ENCODE data around the gene HS1BP3.

Gene HS1BP3

DNA sequence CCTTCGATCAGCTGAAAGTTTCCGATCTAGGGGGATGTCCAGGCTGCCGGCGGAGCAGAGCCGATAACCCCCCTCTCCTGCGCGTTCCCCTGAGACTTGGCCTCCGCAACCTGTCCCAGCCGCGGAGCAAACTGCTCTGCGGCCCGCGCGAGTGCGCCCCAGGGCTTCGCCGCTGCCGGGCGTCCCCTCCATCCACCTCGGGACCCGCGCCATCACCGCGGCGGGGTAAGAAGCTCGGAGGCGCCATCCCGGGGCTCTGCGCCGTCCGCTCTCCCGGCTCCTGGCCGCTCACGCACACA, 15.1 kb upstream of the HS1BP3 start:
- Histone ChIP-seq H3K36me3 (ENCODE audit: control insufficient read depth, insufficient read depth, low read length) (no peaks in the 10 kb centered on the region), H3K4me3 (ENCODE audit: low read depth, low read length) (peak overlapping the region; percentile 72), H3K9me3 (ENCODE audit: control insufficient read depth, insufficient read depth, low read length) (no peaks in the 10 kb centered on the region), H3K27me3 (ENCODE audit: control insufficient read depth, insufficient read depth, low read length) (peaks cover 77% of the 10 kb centered on the region), H3K9ac (ENCODE audit: low read depth, low read length) (peak overlapping the region; percentile 65), H3K4me1 (ENCODE audit: control insufficient read depth, insufficient read depth, low read length) (peaks cover 3% of the 10 kb centered on the region)

DNA sequence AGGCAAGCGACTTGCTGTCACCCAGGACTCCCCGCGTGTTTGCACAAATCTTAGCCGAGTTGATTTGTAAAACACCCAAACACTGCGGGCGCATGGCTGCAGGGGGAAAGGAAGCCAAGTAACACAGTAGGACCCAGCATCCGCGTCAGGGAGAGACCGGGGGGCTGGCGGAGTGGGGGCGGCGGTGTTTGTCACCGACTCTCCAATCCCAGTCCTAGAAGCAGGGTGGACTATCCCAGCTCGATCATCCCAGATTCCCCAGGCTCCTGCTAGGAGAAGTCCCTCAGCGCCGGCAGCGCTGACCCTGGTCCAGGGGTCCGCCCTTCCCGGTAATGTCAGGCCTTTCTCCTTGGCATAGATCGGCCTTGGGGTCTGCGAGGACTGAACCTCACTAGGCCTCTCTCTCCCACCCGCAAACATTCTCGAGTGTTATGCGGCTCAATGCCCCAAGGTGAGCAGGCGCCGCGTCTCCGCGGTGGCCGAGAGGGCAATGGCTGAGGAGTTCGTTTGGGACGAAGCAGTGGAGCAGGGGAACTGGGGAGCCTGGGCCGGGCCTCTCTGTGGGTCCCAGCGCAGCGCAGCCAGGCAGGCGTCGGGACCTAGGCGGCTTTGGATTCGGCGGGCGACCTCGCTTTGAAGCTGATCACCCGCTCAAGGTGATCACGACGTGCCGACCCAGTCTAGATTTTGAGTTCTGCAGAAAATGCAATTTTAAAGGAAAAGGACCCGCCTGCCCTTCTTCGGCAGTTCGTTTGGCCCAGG, 14.5 kb upstream of the HS1BP3 start:
- H3K36me3 ChIP-seq (ENCODE audit: control insufficient read depth, insufficient read depth, low read length), result no peaks in the 10 kb centered on the region
- H3K9me3 ChIP-seq (ENCODE audit: control insufficient read depth, insufficient read depth, low read length), result no peaks in the 10 kb centered on the region
- H3K27me3 ChIP-seq (ENCODE audit: control insufficient read depth, insufficient read depth, low read length), result peaks cover 77% of the 10 kb centered on the region
- H3K9ac ChIP-seq (ENCODE audit: low read depth, low read length), result no peak overlapping the region
- H3K4me1 ChIP-seq (ENCODE audit: control insufficient read depth, insufficient read depth, low read length), result peaks cover 3% of the 10 kb centered on the region
- peak overlapping the region; percentile 72 for H3K4me3 ChIP-seq (ENCODE audit: low read depth, low read length)

DNA sequence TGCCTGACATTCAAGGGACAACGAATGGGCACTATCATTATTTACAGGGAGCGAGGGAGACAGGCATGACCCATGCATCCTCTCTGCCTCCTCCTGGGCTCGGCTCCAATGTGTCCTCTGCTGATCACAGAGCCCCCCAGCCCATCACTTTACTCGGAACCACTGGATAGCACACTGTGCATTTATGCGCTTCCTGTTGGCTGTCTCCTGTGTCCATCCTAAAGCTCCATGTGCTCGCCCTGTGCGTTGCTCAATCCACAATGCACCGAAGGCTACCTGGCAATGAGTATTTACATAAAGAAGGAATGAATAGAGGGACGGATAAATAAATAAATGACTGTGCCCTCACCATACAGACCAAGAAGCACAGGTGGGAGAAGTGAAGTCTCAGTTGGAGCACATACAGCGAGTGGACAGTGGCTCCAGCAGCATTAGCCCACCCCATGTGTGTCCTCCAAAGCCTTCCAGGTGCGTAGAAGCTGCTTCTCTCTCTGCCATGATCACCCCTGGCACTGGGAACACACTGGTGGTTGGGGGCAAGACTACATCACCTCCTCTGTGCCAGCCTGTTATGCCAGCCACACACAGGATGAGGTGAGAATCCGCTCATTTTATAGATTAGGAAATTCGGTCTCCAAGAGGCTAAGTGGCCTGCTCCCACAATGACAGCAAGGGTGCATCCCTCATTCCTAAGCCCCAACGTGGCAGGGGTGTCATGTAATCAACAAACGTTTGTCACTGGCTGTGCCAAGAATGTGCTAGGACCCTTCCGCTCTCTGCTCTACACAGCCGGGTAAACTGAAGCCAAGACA, 13.7 kb upstream of the HS1BP3 start:
- Histone ChIP-seq H3K4me3 (ENCODE audit: low read depth, low read length) (peak overlapping the region; percentile 72), H3K4me1 (ENCODE audit: control insufficient read depth, insufficient read depth, low read length) (peaks cover 3% of the 10 kb centered on the region), H3K27me3 (ENCODE audit: control insufficient read depth, insufficient read depth, low read length) (peaks cover 71% of the 10 kb centered on the region), H3K36me3 (ENCODE audit: control insufficient read depth, insufficient read depth, low read length) (no peaks in the 10 kb centered on the region), H3K9ac (ENCODE audit: low read depth, low read length) (no peak overlapping the region), H3K9me3 (ENCODE audit: control insufficient read depth, insufficient read depth, low read length) (no peaks in the 10 kb centered on the region)

DNA sequence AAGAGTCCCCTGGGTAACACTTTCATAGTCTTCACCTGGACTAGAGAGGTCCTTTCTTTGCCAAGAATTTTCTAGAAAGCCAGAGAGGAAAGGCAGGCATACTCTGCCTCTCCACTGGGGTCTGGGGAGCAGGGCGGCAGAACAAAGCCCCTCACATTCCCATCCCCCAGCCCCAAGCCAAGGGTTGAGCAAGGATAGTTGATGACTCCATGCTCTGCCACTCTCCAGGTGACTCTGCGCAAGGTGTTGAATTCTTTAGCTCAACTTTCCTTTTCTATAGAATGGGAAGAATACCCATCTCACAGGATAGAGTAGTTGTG, 13.1 kb upstream of the HS1BP3 start:
- Histone ChIP-seq H3K4me3 (ENCODE audit: low read depth, low read length) (no peak overlapping the region), H3K36me3 (ENCODE audit: control insufficient read depth, insufficient read depth, low read length) (no peaks in the 10 kb centered on the region), H3K4me1 (ENCODE audit: control insufficient read depth, insufficient read depth, low read length) (peaks cover 3% of the 10 kb centered on the region), H3K9me3 (ENCODE audit: control insufficient read depth, insufficient read depth, low read length) (no peaks in the 10 kb centered on the region), H3K9ac (ENCODE audit: low read depth, low read length) (no peak overlapping the region), H3K27me3 (ENCODE audit: control insufficient read depth, insufficient read depth, low read length) (peaks cover 65% of the 10 kb centered on the region)

DNA sequence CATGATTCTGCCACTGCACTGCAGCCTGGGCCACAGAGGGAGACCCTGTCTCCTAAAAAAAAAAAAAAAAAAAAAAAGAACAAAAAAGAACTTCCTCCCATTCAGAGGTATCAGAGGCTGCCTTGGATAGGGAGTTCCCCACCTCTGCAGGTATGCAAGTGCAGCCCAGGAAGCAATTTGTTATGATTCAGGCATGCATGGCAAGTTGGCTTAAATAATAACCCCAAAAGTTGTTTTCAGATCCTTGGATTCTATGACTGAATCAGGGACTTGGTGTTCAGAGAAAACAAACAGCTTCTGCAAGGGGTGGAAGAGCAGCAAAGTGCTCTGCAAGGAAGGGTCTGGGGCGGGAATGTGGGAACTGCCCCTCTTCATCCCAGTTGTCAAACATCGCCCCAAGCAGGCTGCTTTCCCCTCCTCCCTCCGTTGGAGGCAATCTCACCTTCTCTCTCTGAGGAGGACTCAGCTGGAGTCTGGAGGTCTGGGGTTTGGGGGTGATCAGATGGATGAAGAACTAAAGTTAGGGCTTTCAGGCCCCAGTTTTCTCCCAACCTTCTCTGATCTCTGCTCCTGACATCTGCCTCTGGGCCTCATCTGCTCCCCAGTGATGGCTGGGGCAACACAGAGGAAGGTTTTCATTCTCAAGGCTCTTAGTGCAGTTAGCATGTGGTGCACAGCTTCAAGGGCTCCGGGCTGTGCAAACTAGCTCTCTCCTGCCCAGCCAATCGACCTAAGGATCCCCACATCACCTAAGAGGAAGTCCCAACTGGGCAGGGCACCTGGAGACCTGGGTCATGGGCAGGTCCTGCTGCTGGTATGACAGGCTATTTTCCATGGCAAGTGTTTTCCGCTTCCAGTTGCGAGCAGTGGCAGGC, 12.5 kb upstream of the HS1BP3 start:
- no peaks in the 10 kb centered on the region for H3K9me3 ChIP-seq (ENCODE audit: control insufficient read depth, insufficient read depth, low read length)
- no peaks in the 10 kb centered on the region for H3K36me3 ChIP-seq (ENCODE audit: control insufficient read depth, insufficient read depth, low read length)
- peaks cover 59% of the 10 kb centered on the region for H3K27me3 ChIP-seq (ENCODE audit: control insufficient read depth, insufficient read depth, low read length)
- no peak overlapping the region for H3K4me3 ChIP-seq (ENCODE audit: low read depth, low read length)
- H3K4me1 ChIP-seq (ENCODE audit: control insufficient read depth, insufficient read depth, low read length), result peaks cover 3% of the 10 kb centered on the region
- no peak overlapping the region for H3K9ac ChIP-seq (ENCODE audit: low read depth, low read length)

DNA sequence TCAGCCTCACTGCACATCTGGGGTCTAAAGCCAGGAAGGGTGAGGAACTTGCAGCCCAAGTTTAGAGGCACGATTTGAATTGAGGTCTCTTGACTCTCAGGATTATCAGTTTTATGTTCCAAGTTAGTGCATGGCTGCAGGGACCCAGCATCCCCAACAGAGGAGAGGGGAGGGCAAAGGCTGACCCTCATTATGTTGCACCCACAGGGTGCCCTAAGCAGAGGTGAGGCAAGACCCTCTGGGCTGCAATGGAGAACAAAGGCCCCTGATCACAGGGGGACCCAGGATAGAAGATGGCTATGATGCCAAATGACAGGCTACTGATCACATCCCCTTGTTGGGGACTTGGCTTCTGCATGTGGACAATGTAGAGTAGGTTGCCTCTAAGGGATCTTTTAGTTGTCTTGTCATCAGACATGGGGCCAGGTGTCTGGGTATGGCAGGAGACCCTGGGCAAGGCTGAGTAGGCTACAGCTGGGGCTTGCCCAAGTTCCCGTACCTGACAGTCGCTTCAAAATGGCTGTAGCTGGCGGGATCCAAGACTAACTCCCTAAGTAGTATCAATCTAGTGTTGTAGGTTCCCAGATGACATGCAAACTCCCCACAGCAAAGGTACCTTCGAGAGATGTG, 11.5 kb upstream of the HS1BP3 start:
- H3K27me3 ChIP-seq (ENCODE audit: control insufficient read depth, insufficient read depth, low read length), result peaks cover 50% of the 10 kb centered on the region
- H3K4me3 ChIP-seq (ENCODE audit: low read depth, low read length), result no peak overlapping the region
- no peaks in the 10 kb centered on the region for H3K9me3 ChIP-seq (ENCODE audit: control insufficient read depth, insufficient read depth, low read length)
- H3K9ac ChIP-seq (ENCODE audit: low read depth, low read length), result no peak overlapping the region
- H3K36me3 ChIP-seq (ENCODE audit: control insufficient read depth, insufficient read depth, low read length), result no peaks in the 10 kb centered on the region
- H3K4me1 ChIP-seq (ENCODE audit: control insufficient read depth, insufficient read depth, low read length), result peaks cover 3% of the 10 kb centered on the region

DNA sequence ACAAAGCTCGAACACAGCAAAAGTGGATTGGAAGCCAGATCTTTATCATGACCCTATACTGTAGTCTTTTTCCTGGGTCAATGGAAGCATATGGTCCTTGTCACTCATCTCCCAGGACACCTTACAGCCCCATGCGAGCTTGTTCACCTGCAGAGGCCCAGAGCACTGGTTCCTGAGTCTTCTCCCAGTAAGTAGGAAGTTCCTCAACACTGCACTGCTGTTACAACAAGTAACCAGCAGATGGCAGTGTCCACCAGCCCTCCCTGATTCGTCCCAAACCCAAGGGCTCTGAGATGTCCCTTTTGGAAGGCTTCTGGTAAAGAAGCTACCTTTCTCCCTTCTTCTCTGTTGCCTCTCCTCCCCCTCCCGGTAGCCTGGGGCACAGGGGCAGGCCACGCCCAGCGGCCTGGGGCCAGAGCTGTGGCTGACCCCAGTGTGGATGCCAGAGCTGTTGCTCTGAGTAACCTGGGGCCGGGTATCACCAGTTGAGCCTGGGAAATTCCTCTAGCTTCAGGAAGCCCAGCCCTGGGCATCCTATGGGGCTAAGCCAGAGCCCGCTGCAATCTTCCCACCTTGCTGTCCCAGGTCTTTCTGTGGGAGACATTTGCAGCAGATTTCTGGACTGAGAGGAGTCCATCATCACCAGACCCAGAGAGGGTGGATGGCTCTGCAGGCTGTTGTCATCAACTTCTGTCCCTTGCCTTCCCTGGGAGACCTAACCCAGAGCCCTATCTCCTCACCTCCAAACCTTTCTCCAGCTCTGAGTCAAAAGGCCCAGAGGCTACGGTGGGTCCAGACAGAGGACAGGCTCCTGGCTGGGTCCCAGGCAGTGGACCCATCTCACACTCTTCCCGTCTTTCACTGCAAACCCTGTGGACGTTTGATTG, 10.8 kb upstream of the HS1BP3 start:
- H3K27me3 ChIP-seq (ENCODE audit: control insufficient read depth, insufficient read depth, low read length), result peaks cover 50% of the 10 kb centered on the region
- no peaks in the 10 kb centered on the region for H3K9me3 ChIP-seq (ENCODE audit: control insufficient read depth, insufficient read depth, low read length)
- H3K36me3 ChIP-seq (ENCODE audit: control insufficient read depth, insufficient read depth, low read length), result no peaks in the 10 kb centered on the region
- H3K4me1 ChIP-seq (ENCODE audit: control insufficient read depth, insufficient read depth, low read length), result peaks cover 3% of the 10 kb centered on the region
- no peak overlapping the region for H3K9ac ChIP-seq (ENCODE audit: low read depth, low read length)
- H3K4me3 ChIP-seq (ENCODE audit: low read depth, low read length), result no peak overlapping the region

DNA sequence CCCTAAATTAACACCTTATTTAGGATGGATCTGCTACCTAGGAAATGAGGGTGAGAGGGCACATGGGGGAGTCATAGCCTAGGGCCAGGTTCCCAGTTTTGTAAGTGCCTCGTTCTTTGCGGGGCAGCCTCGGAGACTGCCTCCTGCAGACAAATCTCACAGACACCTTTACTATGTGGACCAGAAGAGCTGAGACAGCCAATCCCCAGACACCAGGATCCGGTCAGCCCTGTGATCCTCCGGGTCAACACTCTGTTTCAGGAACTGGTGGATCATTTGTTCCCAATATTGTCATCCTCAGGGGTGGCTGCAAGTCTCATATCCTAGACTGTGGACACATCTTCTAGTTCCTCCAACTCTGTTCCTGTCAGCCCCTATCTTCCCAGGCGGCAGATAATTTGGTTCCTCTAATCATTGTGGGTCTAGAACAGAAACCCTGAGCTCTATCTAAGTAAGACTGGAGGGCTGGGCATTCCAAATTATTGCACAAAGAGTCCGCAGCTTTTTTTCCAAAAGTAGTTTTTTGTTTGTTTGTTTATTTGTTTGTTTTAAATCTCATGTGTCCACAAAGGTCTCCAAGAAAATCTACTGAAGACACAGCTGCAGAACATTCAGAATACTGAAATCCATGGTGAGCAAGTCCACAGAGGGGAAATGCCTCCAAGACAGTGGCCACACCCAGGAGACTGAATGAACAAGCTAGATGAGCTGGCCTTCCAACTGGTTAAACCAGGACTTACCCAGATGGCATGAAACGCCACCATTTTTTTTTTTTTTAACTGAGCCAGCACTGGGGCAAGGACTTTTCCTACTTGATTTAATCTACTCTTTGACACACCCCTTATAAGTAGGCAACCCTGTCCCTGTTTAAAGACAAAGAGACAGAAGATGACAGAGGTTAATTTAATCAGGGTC, 9.9 kb upstream of the HS1BP3 start:
- Histone ChIP-seq H3K9me3 (ENCODE audit: control insufficient read depth, insufficient read depth, low read length) (no peaks in the 10 kb centered on the region), H3K4me1 (ENCODE audit: control insufficient read depth, insufficient read depth, low read length) (peaks cover 3% of the 10 kb centered on the region), H3K27me3 (ENCODE audit: control insufficient read depth, insufficient read depth, low read length) (peaks cover 43% of the 10 kb centered on the region), H3K4me3 (ENCODE audit: low read depth, low read length) (no peak overlapping the region), H3K9ac (ENCODE audit: low read depth, low read length) (no peak overlapping the region), H3K36me3 (ENCODE audit: control insufficient read depth, insufficient read depth, low read length) (no peaks in the 10 kb centered on the region)

DNA sequence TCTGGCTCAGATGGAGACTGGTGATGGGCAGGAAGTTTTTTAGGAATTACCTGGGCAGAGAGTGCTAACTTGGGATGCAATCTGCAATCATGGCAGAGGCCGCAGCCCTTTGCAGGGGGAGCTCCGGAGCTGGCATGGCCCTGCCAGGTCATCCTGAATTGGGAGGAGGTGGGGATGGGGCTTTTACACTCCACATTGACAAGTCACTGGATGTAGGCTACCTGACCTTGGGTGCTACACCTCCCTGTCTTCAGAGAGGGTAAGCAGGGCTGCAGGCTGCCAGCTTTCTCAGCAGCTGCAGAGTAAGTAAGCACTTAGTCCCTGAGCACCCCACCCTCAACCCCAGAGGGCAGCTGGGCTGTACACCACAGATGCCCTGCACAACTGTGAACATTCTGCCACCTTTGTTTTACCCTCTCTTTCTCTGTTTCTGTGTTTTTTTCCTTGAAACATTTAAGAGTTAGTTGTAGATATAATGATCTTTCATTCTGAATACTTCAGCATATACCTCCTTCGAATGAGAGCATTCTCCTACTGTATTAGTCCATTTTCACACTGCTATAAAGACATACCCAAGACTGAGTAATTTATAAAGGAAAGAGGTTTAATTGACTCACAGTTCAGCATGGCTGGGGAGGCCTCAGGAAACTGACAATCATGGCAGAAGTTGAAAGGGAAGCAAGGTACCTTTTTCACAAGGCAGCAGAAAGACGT, 6.8 kb upstream of the HS1BP3 start:
- Histone ChIP-seq H3K4me1 (ENCODE audit: control insufficient read depth, insufficient read depth, low read length) (peaks cover 3% of the 10 kb centered on the region), H3K4me3 (ENCODE audit: low read depth, low read length) (no peak overlapping the region), H3K36me3 (ENCODE audit: control insufficient read depth, insufficient read depth, low read length) (no peaks in the 10 kb centered on the region), H3K27me3 (ENCODE audit: control insufficient read depth, insufficient read depth, low read length) (peaks cover 15% of the 10 kb centered on the region), H3K9ac (ENCODE audit: low read depth, low read length) (no peak overlapping the region), H3K9me3 (ENCODE audit: control insufficient read depth, insufficient read depth, low read length) (no peaks in the 10 kb centered on the region)

DNA sequence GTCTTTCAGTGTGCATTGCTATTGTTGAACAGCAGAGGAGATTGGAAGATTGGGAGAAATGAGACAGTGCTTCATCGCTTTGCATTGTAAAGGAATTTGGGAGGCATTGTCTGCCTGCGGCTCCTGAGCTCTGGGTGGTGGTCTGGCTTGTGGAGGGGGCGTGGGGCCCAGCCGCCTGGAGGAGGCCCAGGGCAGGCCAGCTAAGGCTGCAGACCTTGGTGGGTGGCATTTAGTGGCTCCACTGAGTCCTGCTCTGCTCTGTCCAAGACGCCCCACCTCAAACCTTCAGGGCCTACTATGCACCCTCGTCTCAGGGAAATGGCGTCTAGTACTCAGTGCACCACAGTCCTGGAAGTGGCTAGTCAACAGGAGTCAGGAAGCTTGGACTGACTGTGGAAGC, 5.7 kb upstream of the HS1BP3 start:
- Histone ChIP-seq H3K9ac (ENCODE audit: low read depth, low read length) (no peak overlapping the region), H3K4me3 (ENCODE audit: low read depth, low read length) (no peak overlapping the region), H3K4me1 (ENCODE audit: control insufficient read depth, insufficient read depth, low read length) (peaks cover 3% of the 10 kb centered on the region), H3K27me3 (ENCODE audit: control insufficient read depth, insufficient read depth, low read length) (peaks cover 13% of the 10 kb centered on the region), H3K36me3 (ENCODE audit: control insufficient read depth, insufficient read depth, low read length) (no peaks in the 10 kb centered on the region), H3K9me3 (ENCODE audit: control insufficient read depth, insufficient read depth, low read length) (no peaks in the 10 kb centered on the region)
